ENCODE results near the gene LHPP.
A peak's percentile ranks its signal among the peaks of the same experiment; 100 is the strongest.

The LHPP gene

GRCh38 chr10:124611738-124612137, 150.1 kb downstream of the LHPP start:
- peak; percentile 58 to 66 for DNase-seq

GRCh38 chr10:124612611-124613498, 151.2 kb downstream of the LHPP start:
- DNase-seq: peak; percentile 44 to 49

GRCh38 chr10:124614003-124614659, 152.5 kb downstream of the LHPP start:
- no peak for DNase-seq

GRCh38 chr10:124615259-124615658, 153.6 kb downstream of the LHPP start:
- DNase-seq: no peak

GRCh38 chr10:124616040-124616835, 154.6 kb downstream of the LHPP start:
- peak; percentile 38 for DNase-seq

GRCh38 chr10:124616836-124617130, 155.2 kb downstream of the LHPP start:
- no peak for DNase-seq

GRCh38 chr10:124618470-124619073, 156.9 kb downstream of the LHPP start:
- no peak for DNase-seq

- DNase-seq: peak; percentile 29 to 64
These were observed 157.6 kb downstream of the LHPP start for GRCh38 chr10:124619195-124619594.

GRCh38 chr10:124619802-124620490, 158.3 kb downstream of the LHPP start:
- DNase-seq: peak in 1 of 2 donors; percentile 25

GRCh38 chr10:124621637-124622036, 160.0 kb downstream of the LHPP start:
- no peak for DNase-seq

GRCh38 chr10:124622158-124622557, 160.5 kb downstream of the LHPP start:
- DNase-seq: no peak

- no peak for DNase-seq
These were observed 161.4 kb downstream of the LHPP start for GRCh38 chr10:124622866-124623536.

- DNase-seq: no peak
These were observed 162.4 kb downstream of the LHPP start for GRCh38 chr10:124624006-124624405.

- DNase-seq: no peak
These were observed 162.8 kb downstream of the LHPP start for GRCh38 chr10:124624466-124624865.

GRCh38 chr10:124624895-124625294, 163.3 kb downstream of the LHPP start:
- DNase-seq: no peak

GRCh38 chr10:124625831-124626238, 164.2 kb downstream of the LHPP start:
- no peak for DNase-seq

- DNase-seq: peak; percentile 56 to 62
These were observed 165.2 kb downstream of the LHPP start for GRCh38 chr10:124626759-124627380.

GRCh38 chr10:124627866-124628675, 166.4 kb downstream of the LHPP start:
- DNase-seq: no peak

GRCh38 chr10:124628676-124629021, 167.0 kb downstream of the LHPP start:
- no peak for DNase-seq

- DNase-seq: no peak
These were observed 167.8 kb downstream of the LHPP start for GRCh38 chr10:124629415-124629814.

- no peak for DNase-seq
These were observed 168.2 kb downstream of the LHPP start for GRCh38 chr10:124629842-124630241.
